Heart left ventricle (tissue), 13 donors: Measurements from ENCODE around the gene CCDC154.

Experiments
- POLR2A ChIP-seq, 2 donors: fragments of 450-650 bp; IDR thresholded peaks; one replicate each; pipeline ENCODE4 v1.6.1; 2017; ENCODE audit warnings: antibody characterized with exemption in 2 of 2, mild to moderate bottlenecking in 2 of 2, moderate library complexity in 2 of 2
- TF ChIP-seq, protein P1 (sequence below), 12 donors: fragments of 200-600 bp; sonication (generic) in 4 of 12; IDR thresholded peaks; one replicate each; pipeline versions ENCODE4 v1.5.0 to v1.8.0; 2018 to 2022; ENCODE audit warnings: antibody characterized with exemption in 12 of 12, mild to moderate bottlenecking in 5 of 12
- donor health status: ischemic (EF 13 %, LVEDD 7.1; RV severe dilation, severe dysfunction).
- donor health status: DM: no; HTN: yes; CAD: no.
- donor health status: DM: no; HTN: no; CAD: no.
- donor health status: ischemic (EF 25% LVEDD 6.9; RV normal size, moderate dysfunction).
- donor health status: ischemic (EF 25% LVEDD 5.7; RV mildly dilated, moderate dysfunction).
- donor health status: ischemic (EF 35%, LVEDD 5.7; RV mildly dilated, moderate dysfunction).
- donor health status: nonischemic (EF 11% LVEDD 7.7; RV severe dilation, severe dysfunction).
- donor health status: DM: yes; HTN: yes; CAD: no.
- donor health status: PGD.
- donor health status: ischemic (EF 29% LVEDD 5.4; RV normal size, mild dysfunction).
- donor health status: nonischemic (EF 23%, LVEDD 6.1; RV moderate dilation, normal function).

- TF ChIP-seq, protein P1, sequence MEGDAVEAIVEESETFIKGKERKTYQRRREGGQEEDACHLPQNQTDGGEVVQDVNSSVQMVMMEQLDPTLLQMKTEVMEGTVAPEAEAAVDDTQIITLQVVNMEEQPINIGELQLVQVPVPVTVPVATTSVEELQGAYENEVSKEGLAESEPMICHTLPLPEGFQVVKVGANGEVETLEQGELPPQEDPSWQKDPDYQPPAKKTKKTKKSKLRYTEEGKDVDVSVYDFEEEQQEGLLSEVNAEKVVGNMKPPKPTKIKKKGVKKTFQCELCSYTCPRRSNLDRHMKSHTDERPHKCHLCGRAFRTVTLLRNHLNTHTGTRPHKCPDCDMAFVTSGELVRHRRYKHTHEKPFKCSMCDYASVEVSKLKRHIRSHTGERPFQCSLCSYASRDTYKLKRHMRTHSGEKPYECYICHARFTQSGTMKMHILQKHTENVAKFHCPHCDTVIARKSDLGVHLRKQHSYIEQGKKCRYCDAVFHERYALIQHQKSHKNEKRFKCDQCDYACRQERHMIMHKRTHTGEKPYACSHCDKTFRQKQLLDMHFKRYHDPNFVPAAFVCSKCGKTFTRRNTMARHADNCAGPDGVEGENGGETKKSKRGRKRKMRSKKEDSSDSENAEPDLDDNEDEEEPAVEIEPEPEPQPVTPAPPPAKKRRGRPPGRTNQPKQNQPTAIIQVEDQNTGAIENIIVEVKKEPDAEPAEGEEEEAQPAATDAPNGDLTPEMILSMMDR (IDR thresholded peaks at IDR 0.05) = no peak
- TF ChIP-seq POLR2A (IDR thresholded peaks at IDR 0.05) = no peak
Observed at GRCh38 chr16:1468426-1468810, 24.1 kb upstream of the CCDC154 start.
